Liver (tissue), 9 donors: ENCODE results near the gene NDUFS6. TPM values are rescaled to one million over a fixed set of nuclear protein-coding genes. Genes with fewer than 3 reads are reported as not detected.

Source experiments
- DNase-seq: peaks from one replicate; pipeline ENCODE4 v3.0.0-alpha.2; 2017; ENCODE audit warnings: low spot score
- H3K27ac ChIP-seq, 2 donors: one replicate each; pipeline ENCODE4 v1.7.0; 2013; ENCODE audit warnings: inconsistent platforms in 2 of 2, low read length in 2 of 2, control low read depth in 1 of 2, low read depth in 1 of 2, mild to moderate bottlenecking in 1 of 2
- H3K27me3 ChIP-seq, 4 donors: one replicate each; pipeline versions ENCODE4 v1.6.1 to v1.7.0; 2013; ENCODE audit warnings: low read length in 3 of 4, inconsistent platforms in 1 of 4, mild to moderate bottlenecking in 1 of 4, moderate library complexity in 1 of 4; ENCODE audit not compliant: control insufficient read depth in 4 of 4, insufficient read depth in 4 of 4
- H3K36me3 ChIP-seq, 4 donors: one replicate each; pipeline versions ENCODE4 v1.6.1 to v1.7.0; 2013; ENCODE audit warnings: low read length in 3 of 4, mild to moderate bottlenecking in 3 of 4, low read depth in 1 of 4, moderate library complexity in 1 of 4; ENCODE audit not compliant: control insufficient read depth in 4 of 4, insufficient read depth in 3 of 4
- H3K4me1 ChIP-seq, 4 donors: one replicate each; pipeline versions ENCODE4 v1.6.1 to v1.7.0; 2013; ENCODE audit warnings: low read length in 3 of 4, mild to moderate bottlenecking in 3 of 4, moderate library complexity in 1 of 4; ENCODE audit not compliant: control insufficient read depth in 4 of 4, insufficient read depth in 4 of 4
- H3K4me3 ChIP-seq, 3 donors: one replicate each; pipeline versions ENCODE4 v1.6.1 to v1.7.0; 2013; ENCODE audit warnings: low read length in 3 of 3, control low read depth in 1 of 3, low read depth in 1 of 3, mild to moderate bottlenecking in 1 of 3
- H3K9ac ChIP-seq, 2 donors: one replicate each; pipeline ENCODE4 v1.7.0; 2013; ENCODE audit warnings: low read length in 2 of 2, mild to moderate bottlenecking in 2 of 2, moderate library complexity in 2 of 2, control low read depth in 1 of 2, low read depth in 1 of 2
- H3K9me3 ChIP-seq, 4 donors: one replicate each; pipeline versions ENCODE4 v1.6.1 to v1.7.0; 2013; ENCODE audit warnings: low read length in 3 of 4; ENCODE audit not compliant: control insufficient read depth in 4 of 4
- ATF3 ChIP-seq: IDR thresholded peaks from 2 replicates; pipeline ENCODE4 v1.6.1; 2016; ENCODE audit warnings: antibody characterized with exemption
- EGR1 ChIP-seq, 2 donors: IDR thresholded peaks; 2 replicates each; pipeline ENCODE4 v1.6.1; 2016 to 2018; ENCODE audit warnings: antibody characterized with exemption in 2 of 2, low read depth in 2 of 2
- FOXA1 ChIP-seq: IDR thresholded peaks from 2 replicates; pipeline ENCODE4 v1.6.1; 2016; ENCODE audit warnings: antibody characterized with exemption
- FOXA2 ChIP-seq: IDR thresholded peaks from 2 replicates; pipeline ENCODE4 v1.6.1; 2016; ENCODE audit warnings: antibody characterized with exemption
- GABPA ChIP-seq, 2 donors: IDR thresholded peaks in 1 of 2; conservative IDR thresholded peaks in 1 of 2; 2 replicates each; pipeline ENCODE4 v1.6.1; 2016; ENCODE audit warnings: antibody characterized with exemption in 2 of 2, mild to moderate bottlenecking in 1 of 2, moderate library complexity in 1 of 2
- HNF4A ChIP-seq, 2 donors: conservative IDR thresholded peaks; 2 replicates each; pipeline ENCODE4 v1.6.1; 2016; ENCODE audit warnings: antibody characterized with exemption in 2 of 2, mild to moderate bottlenecking in 2 of 2
- HNF4G ChIP-seq: IDR thresholded peaks from 2 replicates; pipeline ENCODE4 v1.6.1; 2016; ENCODE audit warnings: antibody characterized with exemption
- JUND ChIP-seq, 2 donors: IDR thresholded peaks; 2 replicates each; pipeline ENCODE4 v1.6.1; 2016; ENCODE audit warnings: antibody characterized with exemption in 2 of 2
- MAX ChIP-seq: IDR thresholded peaks from 2 replicates; pipeline ENCODE4 v1.6.1; 2016; ENCODE audit warnings: antibody characterized with exemption
- RAD21 ChIP-seq, 2 donors: IDR thresholded peaks; 2 replicates each; pipeline ENCODE4 v1.6.1; 2016; ENCODE audit warnings: antibody characterized with exemption in 2 of 2, mild to moderate bottlenecking in 2 of 2
- REST ChIP-seq: IDR thresholded peaks from 2 replicates; pipeline ENCODE4 v1.6.1; 2016; ENCODE audit warnings: antibody characterized with exemption, mild to moderate bottlenecking
- RXRA ChIP-seq, 2 donors: IDR thresholded peaks; 2 replicates each; pipeline ENCODE4 v1.6.1; 2017 to 2018; ENCODE audit warnings: antibody characterized with exemption in 2 of 2, mild to moderate bottlenecking in 1 of 2
- SP1 ChIP-seq: IDR thresholded peaks from 2 replicates; pipeline ENCODE4 v1.6.1; 2018; ENCODE audit warnings: antibody characterized with exemption, mild to moderate bottlenecking
- TAF1 ChIP-seq: conservative IDR thresholded peaks from 2 replicates; pipeline ENCODE4 v1.6.1; 2016; ENCODE audit warnings: antibody characterized with exemption, mild to moderate bottlenecking
- YY1 ChIP-seq: IDR thresholded peaks from 2 replicates; pipeline ENCODE4 v1.6.1; 2016; ENCODE audit warnings: antibody characterized with exemption, mild to moderate bottlenecking
- ZBTB33 ChIP-seq: IDR thresholded peaks from 2 replicates; pipeline ENCODE4 v1.6.1; 2016; ENCODE audit warnings: antibody characterized with exemption
- WGBS: extraction: QIAGEN DNeasy Blood & Tissue Kit; methylation state at CpG from one replicate; pipeline ENCODE4 v1.1.7; 2013; 5-methylcytosine and 5-hydroxymethylcytosine counted together
- polyA plus RNA-seq, 2 donors: library from polyadenylated mRNA; stranded (reverse) in 1 of 2; unstranded in 1 of 2; fragments of 200-250 nt in 1 of 2; fragments of >200 nt in 1 of 2; fragmentation: Nextera tagmentation in 1 of 2; extraction: Ambion mirVana in 1 of 2; gene quantifications; one replicate each; pipeline versions ENCODE4 v1.2.1 to v1.2.3, GENCODE V29; 2013 to 2015
- total RNA-seq, 2 donors: library from RNA; depleted of rRNA; stranded (reverse); fragments of >200 nt; gene quantifications; one replicate each; pipeline ENCODE4 v1.2.3, GENCODE V29; 2014
- donor health status: healthy.
- donor health status: healthy.
- donor health status: healthy.
- donor health status: healthy.
- donor health status: healthy.

NDUFS6 gene
- total and polyA plus RNA-seq, 4 donors = 18.7 to 82.5 (median 47.3) TPM

GRCh38 chr5:1807451-1808185 lies 6.4 kb downstream of the NDUFS6 start:
- no peak for DNase-seq

More at GRCh38 chr5:1807451-1808185, 6.4 kb downstream of the NDUFS6 start:
- H3K4me3 ChIP-seq = no peak overlapping the region
- TF ChIP-seq EGR1 (IDR thresholded peaks at IDR 0.05; ENCODE audit: low read depth in 2 of 2) (no peak), YY1 (no peak), RXRA (IDR thresholded peaks at IDR 0.05) (no peak), HNF4G (no peak), MAX (no peak), HNF4A (conservative IDR thresholded peaks at IDR 0.05) (no peak), ATF3 (no peak), GABPA (IDR thresholded peaks at IDR 0.05 in 1 of 2, conservative IDR thresholded peaks at IDR 0.05 in 1 of 2) (no peak), ZBTB33 (no peak), RAD21 (IDR thresholded peaks at IDR 0.05) (no peak), JUND (IDR thresholded peaks at IDR 0.05) (no peak), SP1 (no peak), REST (no peak), TAF1 (no peak), FOXA2 (no peak), FOXA1 (no peak)
- peaks cover 19 to 83% (median 61%) of the 10 kb centered on the region in 4 donors for H3K36me3 ChIP-seq
- no peaks in the 10 kb centered on the region for H3K9me3 ChIP-seq
- H3K4me1 ChIP-seq = no peaks in the 10 kb centered on the region
- WGBS = 94% methylated on average over 20 of the region's 20 CpGs
- H3K27me3 ChIP-seq = no peaks in the 10 kb centered on the region
- no peak overlapping the region for H3K27ac ChIP-seq
- no peak overlapping the region for H3K9ac ChIP-seq
